DMS 273 treated with DMSO at 0.1 percent for 48 hours (cell line): Measurements from ENCODE around the gene MAGEB4.

Source experiments
- DNase-seq: peaks from one replicate; lab custom pipeline; 2025; lab: John Stamatoyannopoulos, UW

MAGEB4 gene

GRCh38 chrX:30283456-30284200 lies 41.8 kb downstream of the MAGEB4 start:
- no peak for DNase-seq
